GM19463 (cell line): ENCODE results near the gene GDF7.

Experiments
- ATAC-seq: cut with Tn5 transposase; IDR thresholded peaks from one replicate; pipeline ENCODE4 v1.9.1; 2021; ENCODE audit warnings: mild to moderate bottlenecking, moderate library complexity; ENCODE audit not compliant: unreplicated experiment

The GDF7 gene

GRCh38 chr2:20671036-20671735 lies 4.2 kb downstream of the GDF7 start:
- ATAC-seq: no peak

DNA sequence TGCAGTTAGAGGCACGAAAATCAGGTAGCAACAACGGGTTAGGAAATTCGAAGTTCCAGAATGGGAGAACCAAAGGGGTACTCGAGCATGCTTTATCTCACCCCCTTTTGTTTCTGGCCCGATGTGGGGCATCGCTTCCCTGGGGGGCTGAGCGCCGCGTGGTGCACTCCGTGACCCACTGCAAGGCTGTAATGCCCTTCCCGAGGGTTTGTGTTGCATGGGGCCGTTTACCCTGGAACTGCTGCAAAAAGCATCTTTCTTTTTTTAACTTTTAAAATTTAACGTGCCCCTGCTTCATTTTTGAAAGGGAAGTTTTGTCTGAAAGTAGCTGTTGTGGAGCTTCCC lies 4.8 kb downstream of the GDF7 start:
- no peak for ATAC-seq

- ATAC-seq: no peak
These were observed 5.4 kb downstream of the GDF7 start for GRCh38 chr2:20672201-20672951.

DNA sequence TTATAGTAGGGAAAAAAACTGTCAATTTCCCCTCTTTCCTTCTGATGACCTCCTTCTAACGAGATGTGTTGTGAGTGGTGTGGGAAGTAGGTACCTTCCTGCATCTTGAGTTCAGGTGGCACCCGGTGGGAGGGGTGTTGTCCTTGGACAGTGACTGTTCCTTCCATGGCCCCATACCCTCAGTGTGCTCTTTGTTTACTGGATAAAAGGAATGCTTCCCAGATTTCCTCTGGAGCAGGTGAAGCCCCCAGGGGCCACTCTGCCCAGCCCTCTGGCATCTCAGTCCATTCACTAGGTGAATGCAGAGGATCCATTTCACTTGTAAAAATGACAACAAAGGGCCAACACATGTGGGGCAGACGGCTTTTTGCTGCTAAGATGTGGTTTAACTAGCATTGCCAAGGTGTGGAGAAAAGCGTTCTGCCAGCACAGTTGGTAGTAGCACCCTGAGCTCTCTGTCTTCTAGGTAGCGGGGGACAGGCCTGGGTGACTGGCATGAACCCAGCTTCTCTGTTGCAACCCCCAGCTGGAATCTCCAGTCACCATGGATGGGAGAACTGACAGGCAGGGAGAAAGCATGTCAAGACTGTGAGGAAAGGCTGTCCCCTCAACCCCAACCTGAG lies 6.9 kb downstream of the GDF7 start:
- ATAC-seq: no peak

- ATAC-seq: no peak
These were observed 7.5 kb downstream of the GDF7 start for GRCh38 chr2:20674309-20674965.

GRCh38 chr2:20674974-20675679 lies 8.2 kb downstream of the GDF7 start:
- no peak for ATAC-seq

- peak; percentile 77 for ATAC-seq
These were observed 8.9 kb downstream of the GDF7 start for GRCh38 chr2:20675701-20676352.

DNA sequence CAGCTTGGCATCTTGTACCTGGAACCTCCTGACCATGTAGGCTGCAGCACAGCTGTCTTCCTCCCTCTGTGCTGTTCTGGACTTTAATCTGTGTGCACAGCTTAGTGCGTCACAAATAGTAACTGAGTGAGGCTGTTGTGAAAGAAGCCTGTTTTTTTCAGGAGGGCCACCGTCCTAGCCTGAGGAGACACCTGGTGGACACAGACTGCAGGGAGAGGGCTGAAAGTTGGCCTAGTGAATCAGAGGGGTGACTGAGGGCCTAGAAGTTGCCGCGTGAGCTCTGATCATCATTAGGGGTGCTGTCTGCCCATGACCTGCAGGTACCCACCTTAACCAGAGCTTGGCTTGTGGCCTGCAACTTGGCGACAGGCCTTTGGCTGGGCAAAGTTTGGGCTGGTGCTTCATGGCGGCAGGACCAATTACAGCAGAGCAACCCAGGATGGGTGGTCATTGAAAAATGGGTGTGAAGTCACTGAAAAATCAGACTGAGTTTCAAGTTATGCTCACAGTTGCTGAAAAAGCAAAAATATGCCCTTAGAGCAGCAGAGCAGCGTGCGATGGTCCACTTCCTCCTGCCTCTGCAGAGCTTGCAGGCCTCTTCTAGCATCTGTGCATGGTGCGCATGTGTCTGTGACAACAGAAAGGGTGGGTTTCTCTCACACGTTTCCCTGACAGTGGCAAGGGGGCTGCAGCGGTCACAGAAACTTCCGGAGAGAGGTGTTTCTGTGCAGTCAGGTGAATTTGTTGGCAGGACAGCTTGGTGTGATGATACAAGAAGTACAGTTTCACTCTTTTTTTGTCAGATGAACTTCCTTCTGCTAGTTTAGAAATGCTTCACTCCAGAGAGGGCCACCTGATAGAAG lies 9.6 kb downstream of the GDF7 start:
- peak; percentile 30 for ATAC-seq

DNA sequence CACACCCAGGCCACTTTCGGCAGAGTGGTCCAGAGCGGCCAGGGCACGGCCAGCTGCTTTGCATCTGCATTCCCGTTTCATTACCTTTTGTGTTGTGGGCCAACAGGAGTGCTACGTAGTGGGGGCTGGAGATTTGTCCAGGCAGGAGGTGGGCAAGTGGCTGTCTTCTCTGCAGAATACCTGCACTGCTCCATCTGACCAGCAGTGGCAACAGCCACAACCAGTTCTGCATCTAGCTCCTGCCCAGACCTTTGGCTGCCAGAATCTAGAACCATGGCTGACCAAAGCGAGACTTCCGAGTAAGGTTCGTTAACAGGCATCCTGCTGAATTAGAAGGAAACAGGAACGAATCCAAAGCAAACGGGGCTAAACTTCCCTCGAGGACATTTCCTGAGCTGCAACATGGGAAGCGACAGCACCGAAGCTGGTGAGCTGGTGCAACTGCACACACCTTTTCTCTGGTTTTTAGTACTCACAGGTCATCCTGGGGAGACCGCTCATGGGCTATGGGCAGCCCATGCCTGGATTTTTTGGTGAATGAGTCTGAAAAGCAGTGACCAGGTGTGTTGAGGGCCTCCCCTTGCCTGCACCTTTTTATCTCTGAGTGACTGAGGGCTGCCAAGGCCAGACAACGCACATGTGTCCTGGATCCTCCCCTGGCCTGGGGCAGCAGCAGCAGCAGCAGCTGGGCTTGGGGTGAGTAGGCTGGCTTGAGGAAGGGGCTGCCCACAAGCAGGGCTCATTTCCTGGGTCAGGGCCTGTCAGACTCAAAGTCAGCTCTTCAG lies 10.5 kb downstream of the GDF7 start:
- ATAC-seq: peak; percentile 26

DNA sequence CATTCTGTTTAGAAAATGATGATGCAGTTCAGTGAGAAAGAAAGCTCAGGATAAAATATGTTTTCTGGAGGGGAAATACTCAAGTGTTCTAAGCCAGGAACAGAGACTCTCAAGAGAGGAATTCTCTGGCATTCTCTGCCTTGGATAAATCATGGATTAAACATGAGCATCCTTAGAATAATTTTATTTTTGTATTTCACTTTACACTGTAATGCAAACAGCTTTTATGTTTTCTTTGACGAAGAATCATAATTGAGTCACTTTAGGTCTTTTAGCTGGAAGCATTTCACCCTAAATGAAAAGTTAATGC lies 11.1 kb downstream of the GDF7 start:
- ATAC-seq: no peak

DNA sequence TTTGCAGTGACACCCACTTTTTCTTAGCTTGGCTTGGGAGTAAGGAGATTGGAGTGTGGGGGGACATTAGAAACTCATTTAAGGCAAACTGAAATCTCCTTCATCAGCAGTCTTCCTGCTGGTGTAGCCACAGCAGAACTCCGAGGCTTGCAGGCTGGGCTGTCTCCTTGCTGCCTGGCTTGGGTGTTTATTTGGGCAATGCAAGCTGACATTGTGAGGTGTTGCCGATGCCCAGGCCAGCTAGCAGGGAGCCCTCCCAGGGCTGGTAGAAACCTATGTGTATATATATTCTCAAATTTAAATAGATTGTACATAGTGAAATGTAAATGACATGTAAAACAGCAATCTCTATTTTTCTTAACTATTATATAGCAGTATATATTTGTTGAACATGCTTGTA lies 11.8 kb downstream of the GDF7 start:
- ATAC-seq: no peak

- ATAC-seq: no peak
These were observed 13.9 kb downstream of the GDF7 start for GRCh38 chr2:20680744-20681375.

DNA sequence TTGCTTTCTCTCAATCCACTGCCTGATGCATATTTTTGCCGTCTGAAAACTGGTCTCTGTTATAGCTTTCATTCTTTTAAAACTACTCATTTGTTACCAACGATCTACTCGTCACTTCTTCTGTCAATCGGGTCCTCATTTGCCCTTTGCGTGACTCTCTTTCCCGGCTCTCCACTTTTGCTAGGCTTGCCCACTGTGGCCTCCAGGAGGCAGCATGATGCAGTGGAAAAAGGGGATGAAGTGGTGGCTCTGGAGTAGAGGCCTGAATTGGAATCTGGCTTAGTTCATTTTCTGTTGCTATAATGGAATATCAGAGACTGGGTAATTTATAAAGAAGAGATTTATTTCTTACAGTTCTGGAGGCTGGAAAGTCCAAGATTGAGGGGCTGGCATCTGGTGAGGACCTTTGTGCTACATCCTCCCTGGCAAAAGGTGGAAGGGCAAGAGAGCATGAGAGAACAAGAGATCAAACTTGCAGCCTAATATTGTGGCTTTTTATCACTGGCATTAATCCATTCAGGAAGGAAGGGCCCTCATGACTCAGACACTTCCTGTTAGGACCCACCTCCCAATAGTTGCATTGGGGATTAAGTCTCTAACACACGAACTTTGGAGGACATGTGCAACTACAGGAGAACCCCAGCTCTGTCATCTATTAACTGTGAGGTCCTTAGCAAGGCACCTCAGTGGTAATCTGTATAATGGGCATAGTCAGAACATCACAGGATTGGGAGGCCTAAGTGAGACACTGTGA lies 15.4 kb downstream of the GDF7 start:
- no peak for ATAC-seq

DNA sequence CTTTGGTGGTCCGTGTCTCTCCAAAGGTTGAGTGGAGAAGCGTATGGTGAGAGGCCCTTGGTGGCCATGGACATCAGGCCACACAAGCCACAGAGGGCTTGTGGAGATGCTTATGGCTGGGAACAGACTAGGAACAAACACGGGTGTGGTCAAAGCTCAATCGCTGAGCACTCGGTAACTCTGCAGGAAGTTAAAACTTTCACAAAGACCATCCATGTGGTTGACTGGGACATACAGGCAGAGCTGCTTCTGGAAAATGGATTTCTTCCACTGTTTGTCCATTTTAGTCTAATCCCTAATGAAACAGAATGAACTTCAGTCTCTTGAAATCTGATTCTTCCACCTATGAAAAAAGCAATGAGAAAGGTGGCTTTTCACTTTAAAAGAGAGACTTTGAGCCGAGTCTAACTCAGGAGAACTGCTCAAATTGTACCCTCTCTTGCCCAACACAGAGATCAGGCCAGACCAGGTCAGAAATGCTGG lies 17.7 kb downstream of the GDF7 start:
- ATAC-seq: no peak

- no peak for ATAC-seq
These were observed 20.4 kb downstream of the GDF7 start for GRCh38 chr2:20687260-20687832.

DNA sequence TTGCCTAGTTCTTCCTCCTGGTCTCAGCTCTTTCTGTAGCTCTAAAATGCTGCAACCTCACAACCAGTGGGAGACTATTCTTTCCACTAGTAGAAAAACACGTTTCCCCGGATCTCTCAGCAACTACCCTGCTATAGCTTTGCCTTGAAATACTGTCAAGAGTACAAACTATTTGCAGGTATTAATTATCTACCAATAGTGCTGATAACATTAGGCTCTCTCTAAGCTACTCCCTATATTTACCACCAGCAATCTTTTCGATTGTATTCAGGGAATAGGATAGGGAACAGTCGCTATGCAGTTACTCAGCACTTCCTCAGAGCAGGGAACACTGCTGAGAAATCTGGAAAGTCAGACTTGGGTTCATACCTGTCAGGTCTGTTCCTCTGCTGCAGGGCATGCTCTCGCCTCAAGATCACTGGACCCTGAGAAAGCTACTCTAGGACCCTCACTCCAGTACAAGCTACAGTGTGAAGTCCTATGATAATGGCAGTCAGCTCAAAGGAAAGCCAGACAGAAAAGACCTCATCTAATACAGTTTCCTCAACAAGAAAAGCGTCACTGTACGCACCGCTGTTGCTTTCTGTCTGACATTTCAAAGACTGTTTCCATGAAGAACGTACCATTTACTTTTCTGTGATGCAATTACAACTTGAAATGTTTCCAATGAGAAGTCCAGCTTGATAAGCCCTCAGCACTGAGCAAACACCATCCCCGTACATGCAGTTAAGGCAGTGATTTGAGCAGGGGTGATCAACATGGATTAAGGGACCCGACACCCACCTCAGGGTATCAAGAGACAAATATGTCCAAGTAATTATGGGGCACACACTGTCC lies 22.7 kb downstream of the GDF7 start:
- no peak for ATAC-seq
